ENCODE measurements around the gene LTB.

Gene LTB

DNA sequence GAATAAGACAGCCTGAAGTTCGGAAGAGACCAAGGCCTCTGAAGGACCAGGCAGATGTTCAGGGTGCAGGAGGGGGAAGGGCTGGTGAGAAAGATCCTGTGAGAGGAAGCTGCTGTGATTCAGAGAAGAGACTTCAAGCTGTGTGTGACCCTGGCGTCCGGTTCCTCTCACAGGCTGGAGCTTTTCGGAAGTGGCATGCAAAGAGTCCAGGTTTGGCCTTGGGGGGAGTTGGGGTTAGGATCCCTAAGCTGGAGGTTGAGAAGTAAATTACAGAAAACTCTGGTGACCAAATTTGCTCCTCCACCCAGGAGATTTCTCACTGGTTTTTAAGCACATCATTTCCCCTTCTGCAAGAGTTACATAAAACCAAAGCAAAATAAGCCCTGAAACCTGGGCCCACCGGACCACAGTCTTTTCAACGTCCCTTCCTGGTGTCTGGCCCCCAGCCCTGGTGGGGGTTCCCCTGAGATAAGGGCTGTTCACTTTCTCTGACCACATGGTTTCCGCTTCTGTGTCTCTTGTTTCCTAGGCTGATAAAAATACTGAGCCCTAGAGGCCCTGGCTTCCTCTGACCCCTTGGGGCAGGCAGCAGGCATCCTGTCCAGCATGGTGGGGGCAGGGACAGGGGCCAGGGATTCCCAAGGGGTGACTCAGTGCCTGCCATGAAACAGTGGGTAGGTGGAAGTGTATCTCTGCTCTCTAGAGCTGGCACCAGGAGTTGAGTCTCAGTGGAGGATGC is 22.1 kb downstream of the LTB start:
- Histone ChIP-seq H3K9me3 (ENCODE audit: insufficient read depth, low read length) (no peaks in the 10 kb centered on the region), H3K4me3 (ENCODE audit: low read length) (peak overlapping the region; percentile 74), H3K27ac (ENCODE audit: low read length) (peak overlapping the region; percentile 100), H3K4me1 (ENCODE audit: low read length) (peaks cover 86% of the 10 kb centered on the region), H3K36me3 (replicated peaks; ENCODE audit: low read depth, low read length) (peaks cover 8% of the 10 kb centered on the region), H3K79me2 (ENCODE audit: low read length) (peaks cover 50% of the 10 kb centered on the region), H3K4me2 (ENCODE audit: low read length) (peak overlapping the region; percentile 97), H3K27me3 (ENCODE audit: low read depth, low read length) (no peaks in the 10 kb centered on the region), H4K20me1 (ENCODE audit: insufficient read depth, low read length) (no peaks in the 10 kb centered on the region), H2AFZ (ENCODE audit: low read depth, low read length) (no peak overlapping the region), H3K9ac (ENCODE audit: low read length) (peak overlapping the region; percentile 95)
- TF ChIP-seq CTCF (IDR thresholded peaks at IDR 0.05; ENCODE audit: low read depth, low read length) (no peak), EZH2phosphoT487 (IDR thresholded peaks at IDR 0.05; ENCODE audit: low read depth) (no peak)

GRCh38 chr6:31559606-31559957 is 22.6 kb downstream of the LTB start:
- H3K36me3 ChIP-seq (replicated peaks; ENCODE audit: low read depth, low read length), result peaks cover 8% of the 10 kb centered on the region
- peak overlapping the region; percentile 100 for H3K27ac ChIP-seq (ENCODE audit: low read length)
- H4K20me1 ChIP-seq (ENCODE audit: insufficient read depth, low read length), result no peaks in the 10 kb centered on the region
- H3K27me3 ChIP-seq (ENCODE audit: low read depth, low read length), result no peaks in the 10 kb centered on the region
- peak overlapping the region; percentile 74 for H3K4me3 ChIP-seq (ENCODE audit: low read length)
- peak overlapping the region; percentile 97 for H3K4me2 ChIP-seq (ENCODE audit: low read length)
- no peak overlapping the region for H2AFZ ChIP-seq (ENCODE audit: low read depth, low read length)
- H3K9me3 ChIP-seq (ENCODE audit: insufficient read depth, low read length), result no peaks in the 10 kb centered on the region
- H3K4me1 ChIP-seq (ENCODE audit: low read length), result peaks cover 88% of the 10 kb centered on the region
- TF ChIP-seq EZH2phosphoT487 (IDR thresholded peaks at IDR 0.05; ENCODE audit: low read depth) (no peak), CTCF (IDR thresholded peaks at IDR 0.05; ENCODE audit: low read depth, low read length) (no peak)
- peak overlapping the region; percentile 95 for H3K9ac ChIP-seq (ENCODE audit: low read length)
- H3K79me2 ChIP-seq (ENCODE audit: low read length), result peaks cover 48% of the 10 kb centered on the region

DNA sequence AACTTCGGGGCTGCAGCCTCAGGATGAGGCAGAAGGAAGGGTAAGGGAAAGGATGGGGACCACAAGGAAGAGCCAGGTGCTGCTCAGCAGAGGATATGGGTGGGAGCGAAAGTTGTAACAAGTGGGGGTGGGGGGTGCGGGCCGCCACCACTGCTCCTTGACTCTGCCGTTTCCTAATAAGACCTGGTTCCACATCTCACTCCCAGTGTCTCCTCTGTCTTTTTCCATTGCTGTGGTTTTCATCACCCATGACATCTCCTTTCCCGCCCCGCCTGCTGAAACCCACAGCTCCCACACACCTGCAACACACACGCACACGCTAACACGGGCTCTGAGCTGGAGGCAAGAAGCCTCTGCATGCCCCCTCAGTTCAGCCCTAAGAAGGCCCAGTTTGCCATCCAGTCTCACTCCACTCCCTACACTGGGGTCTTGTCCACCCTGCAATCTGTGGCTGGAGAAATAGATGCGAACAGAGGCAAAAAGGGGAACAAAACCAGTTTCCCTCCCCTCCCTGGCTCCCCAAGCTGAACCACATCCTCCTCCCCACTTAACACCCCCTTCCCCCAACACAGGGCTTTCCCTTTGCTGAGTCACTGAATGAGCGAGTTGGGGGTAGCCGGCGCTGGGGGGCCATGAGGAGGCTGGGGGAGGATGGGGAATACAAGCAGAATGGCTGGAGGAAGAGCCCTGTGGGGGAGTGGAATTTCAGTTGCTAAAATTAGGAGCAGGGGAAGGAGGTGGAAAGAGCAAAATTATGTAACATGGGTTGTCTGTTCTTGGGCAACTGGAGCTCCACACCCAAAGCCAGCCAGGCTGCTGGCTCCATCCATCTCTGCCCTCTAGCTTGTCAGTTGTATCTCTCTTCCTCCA is 23.4 kb downstream of the LTB start:
- H3K36me3 ChIP-seq (replicated peaks; ENCODE audit: low read depth, low read length), result peaks cover 8% of the 10 kb centered on the region

More for the DNA sequence above, 23.4 kb downstream of the LTB start:
- Histone ChIP-seq H3K27me3 (ENCODE audit: low read depth, low read length) (no peaks in the 10 kb centered on the region), H3K79me2 (ENCODE audit: low read length) (peaks cover 48% of the 10 kb centered on the region), H4K20me1 (ENCODE audit: insufficient read depth, low read length) (no peaks in the 10 kb centered on the region), H3K4me3 (ENCODE audit: low read length) (peak overlapping the region; percentile 74), H3K9ac (ENCODE audit: low read length) (peak overlapping the region; percentile 95), H3K27ac (ENCODE audit: low read length) (peak overlapping the region; percentile 100), H2AFZ (ENCODE audit: low read depth, low read length) (no peak overlapping the region), H3K4me1 (ENCODE audit: low read length) (peaks cover 93% of the 10 kb centered on the region), H3K4me2 (ENCODE audit: low read length) (peak overlapping the region; percentile 97), H3K9me3 (ENCODE audit: insufficient read depth, low read length) (no peaks in the 10 kb centered on the region)
- TF ChIP-seq CTCF (IDR thresholded peaks at IDR 0.05; ENCODE audit: low read depth, low read length) (no peak), EZH2phosphoT487 (IDR thresholded peaks at IDR 0.05; ENCODE audit: low read depth) (no peak)

Data from OCI-LY3 (cell line).